Endothelial cell (in vitro differentiated cells): ENCODE data around the gene PSMF1. TPM values are rescaled to one million over a fixed set of nuclear protein-coding genes. Genes with fewer than 3 reads are reported as not detected.

Source experiments
- total RNA-seq: library from RNA; stranded (reverse); fragmentation: NEBNext Ultra II Directional; extraction: Animal tissue kit (Norgen Biotek cat#: 25700); gene quantifications from one replicate; pipeline ENCODE4 v1.2.1, GENCODE V29; 2021; ENCODE audit not compliant: unreplicated experiment

Gene PSMF1
- total RNA-seq, 1 donor from 2014 or later, result 91.7 TPM

Other genes starting within 250 kb of the PSMF1 start
- gene ANGPT4, start 202.3 kb upstream of the PSMF1 start, total RNA-seq, result 0.51 TPM
- 0.95 TPM for gene RSPO4, start 116.3 kb upstream of the PSMF1 start, total RNA-seq
- gene TMEM74B, start 66.4 kb downstream of the PSMF1 start, total RNA-seq, result 35.4 TPM
- 0.92 TPM for gene C20orf202, start 84.9 kb downstream of the PSMF1 start, total RNA-seq
- gene RAD21L1, start 107.4 kb downstream of the PSMF1 start, total RNA-seq, result 1.1 TPM
- 8.4 TPM for gene SNPH, start 147.7 kb downstream of the PSMF1 start, total RNA-seq
- gene SDCBP2, start 210.5 kb downstream of the PSMF1 start, total RNA-seq, result 10.1 TPM